Sigmoid colon (tissue), 7 donors: ENCODE measurements around the gene DEFB124. TPM values are rescaled to one million over a fixed set of nuclear protein-coding genes. Genes with fewer than 3 reads are reported as not detected.
"Not testable (repeated sequence)": the region's sequence is repeated elsewhere in the genome, so short reads cannot be mapped to it uniquely, and the experiment has no call there.

Experiments used
- DNase-seq: peaks from one replicate; pipeline ENCODE4 v3.0.0-alpha.2; 2019
- H3K27ac ChIP-seq, 4 donors: fragments of 200-600 bp; sonication (generic); one replicate each; pipeline ENCODE4 v1.5.1; 2016 to 2019; ENCODE audit warnings: mild to moderate bottlenecking in 1 of 4
- H3K27me3 ChIP-seq, 3 donors: fragments of 200-600 bp; sonication (generic); one replicate each; pipeline ENCODE4 v1.5.1; 2019; ENCODE audit warnings: mild to moderate bottlenecking in 1 of 3
- H3K36me3 ChIP-seq, 4 donors: fragments of 200-600 bp; sonication (generic); one replicate each; pipeline ENCODE4 v1.5.1; 2016 to 2019
- H3K4me1 ChIP-seq, 4 donors: fragments of 200-600 bp; sonication (generic); one replicate each; pipeline ENCODE4 v1.5.1; 2017 to 2019
- H3K4me3 ChIP-seq, 4 donors: fragments of 200-600 bp; sonication (generic); one replicate each; pipeline ENCODE4 v1.5.1; 2017 to 2019; ENCODE audit warnings: mild to moderate bottlenecking in 2 of 4, moderate library complexity in 1 of 4
- H3K9me3 ChIP-seq, 4 donors: fragments of 200-600 bp in 3 of 4; sonication (generic) in 3 of 4; one replicate each; pipeline versions ENCODE4 v1.5.1 to v1.6.1; 2013 to 2019
- EP300 ChIP-seq, 4 donors: sonication (generic); formaldehyde crosslinking; IDR thresholded peaks; one replicate each; pipeline ENCODE4 v1.6.1; 2017; ENCODE audit warnings: antibody characterized with exemption in 4 of 4
- POLR2A ChIP-seq, 2 donors: fragments of 450-650 bp; IDR thresholded peaks; one replicate each; pipeline ENCODE4 v1.6.1; 2016; ENCODE audit warnings: antibody characterized with exemption in 2 of 2, mild to moderate bottlenecking in 2 of 2, moderate library complexity in 2 of 2
- POLR2AphosphoS5 ChIP-seq, 4 donors: sonication (generic); formaldehyde crosslinking; IDR thresholded peaks; one replicate each; pipeline ENCODE4 v1.6.1; 2017; ENCODE audit warnings: antibody characterized with exemption in 4 of 4
- WGBS, 2 donors: extraction: QIAGEN DNeasy Blood & Tissue Kit; methylation state at CpG; one replicate each; pipeline ENCODE4 v1.1.7; 2013; 5-methylcytosine and 5-hydroxymethylcytosine counted together
- intact Hi-C: fragments of 100-400 bp; cut with DNase I; formaldehyde crosslinking; loops from one replicate; pipeline ENCODE4 v1.15.1; 2023
- polyA plus RNA-seq, 3 donors: library from polyadenylated mRNA; stranded (reverse); fragments of 200-250 nt; gene quantifications; one replicate each; pipeline ENCODE4 v1.2.3, GENCODE V29; 2013
- total RNA-seq, 4 donors: library from RNA; depleted of rRNA; stranded (reverse); fragments of >200 nt; gene quantifications; one replicate each; pipeline ENCODE4 v1.1.0, GENCODE V29; 2016
- TF ChIP-seq, protein P1 (sequence below), 4 experiments: fragments of 450-650 bp in 3 of 4; fragments of 200-600 bp in 1 of 4; IDR thresholded peaks; one replicate each; pipeline ENCODE4 v1.5.1; 2016 to 2019; ENCODE audit warnings: antibody characterized with exemption in 4 of 4, mild to moderate bottlenecking in 3 of 4, moderate library complexity in 2 of 4
- donor health status: healthy with polysubstance abuse.
- donor health status: Bipolar disorder and iron deficiency.
- donor health status: healthy.

DEFB124 gene, protein sequence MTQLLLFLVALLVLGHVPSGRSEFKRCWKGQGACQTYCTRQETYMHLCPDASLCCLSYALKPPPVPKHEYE
- total RNA-seq (not detected), polyA plus RNA-seq (not detected)

DNA sequence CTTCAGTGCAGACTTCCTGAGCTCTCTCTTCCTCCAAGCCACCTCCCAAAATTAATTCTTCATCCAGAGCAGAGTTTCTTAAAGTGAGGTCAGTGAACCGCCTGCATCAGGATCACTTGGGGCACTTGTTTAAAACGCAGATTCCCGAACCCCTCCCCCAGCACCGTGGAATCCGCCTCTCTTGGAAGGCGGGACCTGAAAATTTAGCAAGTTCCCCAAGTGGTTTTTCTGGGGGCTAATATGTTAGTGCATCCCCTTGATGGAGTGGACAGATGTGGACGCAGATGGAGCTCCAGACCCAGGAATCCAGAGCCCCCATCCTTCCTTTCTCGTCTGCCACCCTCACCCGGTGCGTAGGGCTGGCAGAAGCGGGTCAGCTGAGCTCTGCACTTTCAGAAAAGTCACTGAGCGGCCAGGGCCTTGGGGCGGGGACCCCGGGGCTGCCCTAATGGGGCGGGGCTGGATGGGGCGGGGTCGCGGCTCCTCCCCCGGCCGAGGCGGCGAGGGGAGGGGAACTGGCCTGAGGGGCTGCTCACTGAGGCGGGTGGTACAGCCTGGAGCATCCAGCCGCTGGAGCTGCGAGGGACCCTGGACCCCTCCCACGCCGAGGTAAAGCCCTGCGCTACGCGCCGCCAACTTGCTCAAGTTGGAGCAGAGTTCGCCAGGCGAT lies at the start of gene DEFB124, which contains the start of gene REM1:
Gene DEFB124 (minus strand): TSS at position 370 of the 670 bp plus-strand sequence. CDS start 2,114 bp downstream, outside the sequence.
Gene REM1 (plus strand): TSS at position 531 of the 670 bp plus-strand sequence. CDS start 1,158 bp downstream, outside the sequence.
- Histone ChIP-seq H3K4me3 (peak within 1 kb of the TSS; percentile 35 to 56 (median 50)), H3K4me1 (peaks cover 0 to 15% (median 11%) of the 10 kb centered on the region in 4 donors), H3K27ac (peak within 1 kb of the TSS; percentile 67 to 79 (median 71)), H3K36me3 (no peaks in the 10 kb centered on the region), H3K27me3 (peaks cover 10 to 35% (median 19%) of the 10 kb centered on the region in 3 donors), H3K9me3 (no peaks in the 10 kb centered on the region)
- WGBS, 2 donors, result 4 to 13% methylated on average over 33 of the region's 33 CpGs
- intact Hi-C loops, result no loop called here
- TF ChIP-seq EP300 (IDR thresholded peaks at IDR 0.05) (no peak), POLR2AphosphoS5 (IDR thresholded peaks at IDR 0.05) (peak in 3 of 4 donors; percentile 18 to 67 (median 66))
- DNase-seq, result peak; percentile 77

DNA sequence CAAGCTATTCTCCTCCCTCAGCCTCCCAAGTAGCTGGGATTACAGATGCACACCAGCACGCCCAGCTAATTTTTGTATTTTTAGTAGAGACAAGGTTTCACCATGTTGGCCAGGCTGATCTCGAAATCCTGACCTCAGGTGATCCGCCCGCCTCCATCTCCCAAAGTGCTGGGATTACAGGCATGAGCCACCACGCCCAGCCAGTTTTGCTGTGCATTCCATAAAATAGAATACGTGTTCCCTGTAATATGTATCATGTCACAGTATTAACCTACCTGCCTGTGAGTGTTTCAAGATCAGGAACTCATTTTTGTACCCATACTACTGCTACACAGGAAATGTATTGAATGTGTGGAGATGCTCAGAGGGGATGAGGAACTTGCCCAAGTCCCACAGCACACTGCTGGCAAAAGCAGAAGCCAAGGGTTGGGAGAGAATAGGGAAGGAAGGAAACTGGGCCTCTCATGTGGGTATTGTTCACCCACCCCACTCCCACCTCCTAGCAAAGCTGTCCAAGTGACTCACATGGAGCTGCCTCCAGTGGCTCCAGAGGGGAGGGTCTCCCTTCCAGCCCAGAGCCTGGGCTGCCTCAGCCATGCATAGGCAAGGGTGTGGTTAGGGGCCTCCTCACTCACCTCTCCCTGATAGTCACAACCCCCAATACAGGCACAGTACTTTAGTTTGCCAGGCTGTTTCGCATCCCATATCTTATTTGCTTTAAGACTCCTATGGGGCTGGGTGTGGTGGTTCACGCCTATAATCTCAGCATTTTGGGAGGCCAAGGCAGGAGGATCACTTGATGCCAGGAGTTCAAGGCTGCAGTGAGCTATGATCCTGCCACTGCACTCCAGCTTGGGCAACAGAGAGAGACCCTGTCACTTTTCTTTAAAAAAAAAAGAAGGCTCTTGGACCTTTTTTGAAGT lies 48.7 kb upstream of the DEFB124 start:
- Histone ChIP-seq H3K27me3 (no peaks in the 10 kb centered on the region), H3K9me3 (no peaks in the 10 kb centered on the region), H3K36me3 (peaks cover 0 to 43% (median 14%) of the 10 kb centered on the region in 4 donors), H3K27ac (no peak overlapping the region), H3K4me3 (no peak overlapping the region), H3K4me1 (peaks cover 0 to 13% (median 3%) of the 10 kb centered on the region in 4 donors)
- no peak for TF ChIP-seq EP300 (IDR thresholded peaks at IDR 0.05)
- no peak for TF ChIP-seq POLR2A (IDR thresholded peaks at IDR 0.05)
- TF ChIP-seq POLR2AphosphoS5 (IDR thresholded peaks at IDR 0.05), result no peak
- TF ChIP-seq, protein P1, sequence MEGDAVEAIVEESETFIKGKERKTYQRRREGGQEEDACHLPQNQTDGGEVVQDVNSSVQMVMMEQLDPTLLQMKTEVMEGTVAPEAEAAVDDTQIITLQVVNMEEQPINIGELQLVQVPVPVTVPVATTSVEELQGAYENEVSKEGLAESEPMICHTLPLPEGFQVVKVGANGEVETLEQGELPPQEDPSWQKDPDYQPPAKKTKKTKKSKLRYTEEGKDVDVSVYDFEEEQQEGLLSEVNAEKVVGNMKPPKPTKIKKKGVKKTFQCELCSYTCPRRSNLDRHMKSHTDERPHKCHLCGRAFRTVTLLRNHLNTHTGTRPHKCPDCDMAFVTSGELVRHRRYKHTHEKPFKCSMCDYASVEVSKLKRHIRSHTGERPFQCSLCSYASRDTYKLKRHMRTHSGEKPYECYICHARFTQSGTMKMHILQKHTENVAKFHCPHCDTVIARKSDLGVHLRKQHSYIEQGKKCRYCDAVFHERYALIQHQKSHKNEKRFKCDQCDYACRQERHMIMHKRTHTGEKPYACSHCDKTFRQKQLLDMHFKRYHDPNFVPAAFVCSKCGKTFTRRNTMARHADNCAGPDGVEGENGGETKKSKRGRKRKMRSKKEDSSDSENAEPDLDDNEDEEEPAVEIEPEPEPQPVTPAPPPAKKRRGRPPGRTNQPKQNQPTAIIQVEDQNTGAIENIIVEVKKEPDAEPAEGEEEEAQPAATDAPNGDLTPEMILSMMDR (IDR thresholded peaks at IDR 0.05), result no peak
- DNase-seq, result no peak
- WGBS, 2 donors, result 85% methylated on average over 8 of the region's 8 CpGs
- intact Hi-C loops, result no loop called here

DNA sequence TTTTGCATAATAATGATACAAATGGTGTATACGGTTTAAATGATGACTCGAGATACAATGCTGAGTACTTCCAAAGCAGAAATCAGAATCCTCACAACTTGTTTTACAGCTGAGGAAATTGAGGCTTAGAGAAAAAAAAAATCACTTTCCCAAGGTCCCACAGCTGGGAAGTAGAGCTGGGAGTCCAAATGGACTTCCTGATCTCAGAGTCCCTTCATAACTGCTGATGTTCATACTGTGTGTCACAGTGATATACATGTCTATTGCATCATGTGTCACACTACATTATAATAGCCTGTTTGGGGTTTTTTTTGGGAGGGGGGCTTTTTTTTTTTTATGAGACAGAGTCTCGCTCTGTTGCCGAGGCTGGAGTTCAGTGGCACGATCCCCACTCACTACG lies 47.8 kb upstream of the DEFB124 start:
- TF ChIP-seq, protein P1 (IDR thresholded peaks at IDR 0.05), result no peak
- TF ChIP-seq POLR2A (IDR thresholded peaks at IDR 0.05) (no peak), POLR2AphosphoS5 (IDR thresholded peaks at IDR 0.05) (no peak)
- Histone ChIP-seq H3K4me1 (peaks cover 0 to 13% (median 4%) of the 10 kb centered on the region in 4 donors), H3K9me3 (no peaks in the 10 kb centered on the region), H3K27ac (no peak overlapping the region), H3K4me3 (no peak overlapping the region), H3K27me3 (no peaks in the 10 kb centered on the region), H3K36me3 (peaks cover 0 to 34% (median 5%) of the 10 kb centered on the region in 4 donors)
- intact Hi-C loops, result no loop called here
- 88% methylated on average over 6 of the region's 6 CpGs for WGBS, 2 donors
- DNase-seq, result no peak

DNA sequence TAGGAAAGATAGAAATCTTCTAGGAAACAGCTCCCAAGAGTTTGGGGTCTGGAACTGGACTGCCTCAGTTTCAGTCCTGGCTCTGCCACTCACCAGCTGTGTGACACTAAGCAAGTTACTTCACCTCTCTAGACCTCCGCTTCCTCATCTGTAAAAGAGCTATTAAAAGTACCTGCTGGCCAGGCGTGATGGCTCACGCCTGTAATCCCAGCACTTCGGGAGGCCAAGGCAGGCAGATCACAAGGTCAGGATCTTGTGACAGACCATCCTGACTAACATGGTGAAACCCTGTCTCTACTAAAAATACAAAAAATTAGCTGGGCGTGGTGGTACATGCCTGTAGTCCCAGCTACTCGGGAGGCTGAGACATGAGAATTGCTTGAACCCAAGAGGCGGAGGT lies 46.3 kb upstream of the DEFB124 start:
- H3K4me3 ChIP-seq, DNase-seq, H3K27ac ChIP-seq, H3K9me3 ChIP-seq, H3K27me3 ChIP-seq, intact Hi-C loops: not testable (repeated sequence)
- H3K4me1 ChIP-seq, result peaks cover 0 to 27% (median 18%) of the 10 kb centered on the region in 4 donors
- WGBS, 2 donors, result 89 to 92% methylated on average over 7 of the region's 7 CpGs
- H3K36me3 ChIP-seq, result peaks cover 0 to 20% (median 0%) of the 10 kb centered on the region in 4 donors

DNA sequence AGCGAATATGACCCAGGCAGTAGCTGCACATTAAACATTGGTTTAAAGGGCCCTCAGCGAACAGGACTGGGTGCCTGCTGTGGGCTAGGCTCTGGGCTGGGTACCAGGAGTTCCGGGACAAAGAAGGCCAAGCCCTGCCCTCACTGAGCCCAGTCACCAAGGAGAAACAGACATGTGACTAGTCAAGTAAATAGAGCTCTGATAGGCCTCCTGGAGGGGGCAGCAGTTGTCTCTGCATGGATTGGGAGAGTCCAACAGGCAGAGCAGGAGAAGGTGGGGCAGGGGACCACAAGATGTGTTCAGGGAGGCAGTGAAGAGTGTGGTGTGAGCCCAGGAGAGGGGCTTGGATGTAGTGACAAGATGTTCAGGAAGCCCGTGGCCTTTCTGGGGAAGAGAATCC lies 42.4 kb upstream of the DEFB124 start:
- intact Hi-C loops, result no loop called here
- Histone ChIP-seq H3K36me3 (peaks cover 0 to 11% (median 0%) of the 10 kb centered on the region in 4 donors), H3K4me1 (peaks cover 0 to 41% (median 29%) of the 10 kb centered on the region in 4 donors), H3K27me3 (no peaks in the 10 kb centered on the region), H3K27ac (no peak overlapping the region), H3K9me3 (no peaks in the 10 kb centered on the region), H3K4me3 (no peak overlapping the region)
- 55 to 77% methylated on average over 4 of the region's 4 CpGs for WGBS, 2 donors
- DNase-seq, result no peak
- no peak for TF ChIP-seq POLR2AphosphoS5 (IDR thresholded peaks at IDR 0.05)
- TF ChIP-seq EP300 (IDR thresholded peaks at IDR 0.05), result no peak
- TF ChIP-seq POLR2A (IDR thresholded peaks at IDR 0.05), result no peak
- TF ChIP-seq, protein P1 (IDR thresholded peaks at IDR 0.05), result no peak
